C1 segment of cervical spinal cord (tissue), 14 donors: Measurements from ENCODE around the gene HYAL3.
A peak's percentile ranks its signal among the peaks of the same experiment; 100 is the strongest.
"Not testable (repeated sequence)": the region's sequence is repeated elsewhere in the genome, so short reads cannot be mapped to it uniquely, and the experiment has no call there.

ENCODE experiments used
- DNase-seq, 14 donors: peaks; one replicate each; lab custom pipeline; 2025; lab: John Stamatoyannopoulos, UW

HYAL3 gene

DNA sequence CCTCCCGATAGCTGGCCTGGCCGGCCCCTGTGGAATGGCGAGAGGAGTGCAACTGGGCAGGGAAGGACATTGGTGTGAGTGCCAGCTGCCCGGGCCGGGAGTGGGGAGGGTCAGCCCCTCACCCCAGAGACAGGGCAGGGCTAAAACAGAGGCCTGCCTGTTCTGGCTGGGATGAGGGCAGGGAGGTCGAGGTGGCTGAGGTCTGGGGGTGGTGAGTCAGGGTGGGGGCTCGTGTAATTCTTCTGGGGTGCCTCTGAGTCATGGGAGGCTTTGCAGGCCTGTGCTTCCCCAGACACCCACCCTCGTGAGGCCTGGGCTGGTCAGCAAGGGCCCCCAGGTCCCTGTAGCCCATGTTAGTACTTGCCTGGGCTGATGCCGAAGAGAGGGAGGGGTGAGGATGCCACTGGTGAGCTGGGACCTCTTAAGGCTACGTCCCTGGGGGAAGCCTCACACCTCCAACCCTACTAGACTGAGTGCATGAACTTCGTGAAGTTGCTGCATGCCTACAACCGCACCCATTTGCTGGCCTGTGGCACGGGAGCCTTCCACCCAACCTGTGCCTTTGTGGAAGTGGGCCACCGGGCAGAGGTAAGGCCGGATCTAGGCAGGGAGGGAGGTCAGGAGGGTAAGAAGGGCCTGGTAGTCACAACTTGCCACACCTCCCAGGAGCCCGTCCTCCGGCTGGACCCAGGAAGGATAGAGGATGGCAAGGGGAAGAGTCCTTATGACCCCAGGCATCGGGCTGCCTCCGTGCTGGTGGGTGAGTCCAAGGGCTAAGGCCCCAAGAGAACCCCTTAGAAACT lies 28.6 kb downstream of the HYAL3 start:
- peak in 4 of 14 donors; percentile 28 to 65 (median 48) for DNase-seq

DNA sequence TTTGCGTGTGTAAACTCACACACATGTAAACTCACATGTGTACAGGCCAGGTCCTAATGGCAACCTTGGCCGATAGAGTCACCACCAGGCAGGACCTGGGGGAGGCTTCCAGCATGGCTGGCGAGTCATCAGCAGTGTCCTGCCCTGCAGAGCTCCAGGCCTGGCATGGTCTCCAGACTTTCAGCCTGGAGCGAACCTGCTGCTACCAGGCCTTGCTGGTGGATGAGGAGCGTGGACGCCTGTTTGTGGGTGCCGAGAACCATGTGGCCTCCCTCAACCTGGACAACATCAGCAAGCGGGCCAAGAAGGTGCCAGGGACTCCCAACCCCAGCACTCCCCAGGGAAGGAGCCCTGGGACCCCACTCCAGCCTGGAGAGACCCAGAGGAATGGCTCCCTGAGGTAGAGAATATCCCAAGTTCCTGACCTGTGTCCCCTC lies 29.2 kb downstream of the HYAL3 start:
- peak in 1 of 14 donors; percentile 57 for DNase-seq

DNA sequence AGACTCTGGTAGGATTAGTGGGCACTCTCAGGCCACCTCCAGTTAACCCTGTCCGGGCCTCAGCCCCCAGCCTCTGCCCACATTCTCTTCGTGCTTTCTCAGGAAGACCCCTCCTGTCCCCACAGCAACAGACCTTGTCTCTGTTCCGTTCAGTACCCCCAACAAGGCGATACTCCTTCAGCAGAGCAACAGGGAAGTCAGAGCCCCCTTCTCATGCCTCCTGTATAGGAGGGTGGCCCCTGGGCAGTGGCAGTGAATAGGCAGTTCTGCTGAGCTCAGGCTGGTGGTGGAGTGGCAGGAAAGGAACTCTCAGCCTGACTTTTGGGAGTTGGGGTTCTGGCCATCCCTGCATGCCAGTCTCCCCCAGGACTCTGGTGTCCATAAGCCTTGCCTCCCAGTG lies 29.7 kb downstream of the HYAL3 start:
- DNase-seq, result peak in 1 of 14 donors; percentile 25

DNA sequence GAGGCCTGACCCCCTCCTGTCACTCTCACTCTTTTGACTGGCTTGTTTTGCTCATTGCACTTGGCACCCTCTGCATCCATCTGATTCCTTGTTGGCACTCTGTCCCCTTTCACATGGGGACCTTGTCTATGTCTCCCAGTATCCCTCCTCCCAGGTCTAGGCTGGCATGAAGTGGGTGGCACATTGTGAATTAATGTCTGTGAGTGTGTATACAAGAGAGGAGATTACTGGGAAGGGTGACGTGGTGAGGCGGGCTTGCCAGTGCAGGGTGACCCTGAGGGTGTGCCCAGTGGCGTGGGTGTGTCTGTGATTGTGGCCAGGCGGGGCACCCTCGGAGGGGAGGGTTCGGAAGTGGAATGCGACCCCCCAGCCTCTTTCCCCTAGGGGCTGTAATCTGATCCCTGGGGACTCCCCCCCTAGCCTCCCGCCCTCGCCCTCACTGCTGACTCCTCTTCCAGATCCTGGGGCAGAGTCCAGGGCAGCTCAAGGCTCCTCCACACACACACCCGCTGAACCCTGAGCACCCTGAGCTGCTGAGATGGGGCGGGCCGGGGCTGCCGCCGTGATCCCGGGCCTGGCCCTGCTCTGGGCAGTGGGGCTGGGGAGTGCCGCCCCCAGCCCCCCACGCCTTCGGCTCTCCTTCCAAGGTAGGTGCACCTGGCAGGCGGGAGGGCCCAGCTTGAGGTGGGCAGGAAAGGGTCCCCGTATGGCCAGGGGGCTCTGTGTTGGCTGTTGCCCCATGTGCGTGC lies 30.3 kb downstream of the HYAL3 start, which contains the start of gene SEMA3B:
SEMA3B (plus strand) TSS at position 445 of the 749 bp plus-strand sequence; CDS start at position 539, 94 bp downstream.
- DNase-seq, result peak in 9 of 14 donors; percentile 23 to 79 (median 51)

DNA sequence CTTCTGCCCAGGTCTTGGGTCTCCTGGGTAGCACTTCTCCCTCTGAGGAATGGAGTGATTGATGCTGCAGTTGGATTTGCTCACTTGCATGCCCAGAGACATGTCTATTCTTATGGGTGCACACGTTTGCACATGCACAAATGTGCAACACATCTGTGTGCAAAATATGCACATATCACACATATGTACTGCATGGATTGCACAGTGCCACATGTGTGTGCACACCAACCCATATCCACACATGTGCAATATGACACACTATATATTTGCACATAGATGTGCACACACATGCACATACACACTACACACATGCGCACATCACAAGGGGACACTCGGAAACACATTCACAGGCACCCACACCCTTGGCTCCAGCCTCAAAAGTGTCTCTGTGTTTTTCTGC lies 30.9 kb downstream of the HYAL3 start:
- peak in 2 of 14 donors; percentile 46 to 54 for DNase-seq

DNA sequence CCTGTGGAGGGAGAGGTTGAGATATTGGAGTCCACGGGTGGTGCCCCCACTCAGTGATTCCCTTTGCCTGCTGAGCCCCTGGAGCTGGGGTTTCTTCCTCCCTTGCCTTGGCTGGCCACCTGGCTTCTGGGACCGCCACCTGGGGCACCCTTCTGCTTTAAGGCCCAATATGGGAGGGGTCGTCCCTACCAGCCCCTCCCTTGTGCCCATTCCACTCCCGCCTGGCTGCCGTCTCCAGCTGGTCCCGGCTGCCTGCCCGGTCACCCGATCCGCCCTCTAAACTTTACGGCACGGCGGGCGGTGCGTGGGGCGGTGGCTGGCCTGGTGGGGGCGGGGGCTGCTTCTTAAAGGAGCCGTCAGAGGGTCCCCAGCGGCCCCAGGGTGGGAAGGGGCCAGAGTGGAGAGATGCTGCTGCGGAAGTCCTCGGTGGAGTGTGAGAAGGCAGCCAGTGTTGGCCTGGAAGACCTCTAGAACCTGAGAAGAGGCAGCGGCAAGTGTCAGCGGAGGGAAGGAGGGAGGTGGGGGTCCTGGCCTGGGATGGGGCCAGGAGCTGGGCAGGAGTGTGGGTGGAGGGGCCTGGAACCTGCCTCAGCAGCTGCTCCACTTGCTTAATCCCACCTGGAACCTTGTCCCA lies 31.8 kb downstream of the HYAL3 start:
- DNase-seq, result peak in 11 of 14 donors; percentile 26 to 81 (median 67)

DNA sequence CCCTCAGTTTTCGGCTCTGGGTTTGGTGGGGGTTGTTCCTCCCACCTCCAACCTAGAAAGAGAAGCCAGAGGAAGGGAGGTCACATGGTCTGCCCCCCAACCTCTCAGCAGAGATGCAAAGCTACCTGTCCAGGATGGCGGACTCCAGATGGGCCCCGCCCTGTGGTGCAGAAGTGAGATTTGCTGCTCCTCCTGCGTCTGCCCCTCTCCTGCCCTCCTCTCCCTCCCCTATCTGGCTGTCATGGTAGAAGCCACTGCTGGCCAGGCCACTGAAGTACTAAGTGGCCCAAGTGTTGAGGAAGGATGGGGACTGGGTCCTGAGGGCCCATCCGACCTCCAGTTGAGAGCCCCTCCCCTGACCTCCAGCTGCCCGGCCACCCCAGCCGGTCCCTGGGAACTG lies 32.4 kb downstream of the HYAL3 start:
- peak in 1 of 14 donors; percentile 53 for DNase-seq

DNA sequence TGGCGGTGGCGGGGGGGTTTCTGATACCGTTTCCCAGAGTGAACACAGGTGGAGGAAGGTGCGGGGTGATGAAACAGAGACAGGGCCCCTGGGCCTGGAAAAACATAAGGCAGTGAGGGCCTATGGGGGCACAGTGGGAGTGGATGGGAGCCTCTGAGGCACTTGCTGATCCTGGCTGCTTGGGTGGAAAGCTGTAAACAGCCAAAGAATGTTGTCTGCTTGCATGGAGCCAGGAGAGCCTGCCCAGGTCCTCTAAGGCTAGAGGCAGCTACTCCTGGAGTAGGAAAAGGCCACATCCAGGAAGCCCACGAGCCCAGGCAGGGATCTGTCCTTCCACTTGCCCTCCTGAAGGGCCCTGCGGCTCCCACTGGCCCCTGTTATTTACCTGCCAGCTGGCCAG lies 33.2 kb downstream of the HYAL3 start:
- DNase-seq, result peak in 1 of 14 donors; percentile 38

DNA sequence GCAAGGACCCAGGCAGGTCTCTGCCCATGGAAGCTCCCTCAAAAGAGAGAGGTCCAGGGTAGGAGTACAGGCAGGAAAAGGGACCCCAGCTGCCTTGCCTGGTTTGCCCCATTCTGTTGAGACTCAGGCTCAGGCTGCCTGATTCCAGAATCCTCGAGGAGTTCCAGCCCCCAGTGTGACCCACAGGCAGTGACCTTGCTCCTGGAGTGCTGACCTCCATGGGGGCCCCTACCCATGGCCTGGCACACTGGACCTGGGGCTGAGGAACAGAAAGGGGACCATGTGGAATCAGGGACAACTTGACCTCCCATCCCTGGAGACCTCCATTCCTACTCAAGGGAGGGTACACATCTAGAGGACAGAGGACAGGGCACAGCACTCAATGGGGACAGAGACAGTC lies 33.6 kb downstream of the HYAL3 start:
- peak in 1 of 14 donors; percentile 52 for DNase-seq

DNA sequence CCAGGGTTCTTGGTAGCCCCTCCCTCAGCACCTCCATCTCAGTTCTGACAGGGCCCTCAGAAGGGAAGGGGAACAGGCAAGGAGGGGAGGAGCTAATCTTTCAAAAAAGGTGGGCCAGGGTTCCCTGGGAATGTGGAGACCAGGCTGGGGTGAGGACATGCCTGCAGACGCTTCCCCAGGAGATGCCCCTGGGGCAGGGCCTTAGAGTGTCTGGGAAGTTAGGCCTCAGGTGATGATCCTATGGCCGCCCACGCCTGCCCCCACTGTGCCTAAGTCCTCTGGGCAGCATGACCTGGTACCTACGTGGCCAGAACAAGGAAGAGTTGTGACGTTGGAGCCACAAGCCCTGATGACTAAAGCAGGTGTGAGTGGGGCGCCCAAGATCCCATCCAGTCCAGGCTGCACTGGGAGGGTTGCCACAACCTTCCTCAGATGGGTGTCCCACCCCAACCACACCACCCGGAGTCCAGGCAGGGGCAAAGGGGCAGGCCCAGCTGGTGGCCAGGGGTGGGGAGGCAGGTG lies 34.2 kb downstream of the HYAL3 start:
- peak in 1 of 14 donors; percentile 65 for DNase-seq

DNA sequence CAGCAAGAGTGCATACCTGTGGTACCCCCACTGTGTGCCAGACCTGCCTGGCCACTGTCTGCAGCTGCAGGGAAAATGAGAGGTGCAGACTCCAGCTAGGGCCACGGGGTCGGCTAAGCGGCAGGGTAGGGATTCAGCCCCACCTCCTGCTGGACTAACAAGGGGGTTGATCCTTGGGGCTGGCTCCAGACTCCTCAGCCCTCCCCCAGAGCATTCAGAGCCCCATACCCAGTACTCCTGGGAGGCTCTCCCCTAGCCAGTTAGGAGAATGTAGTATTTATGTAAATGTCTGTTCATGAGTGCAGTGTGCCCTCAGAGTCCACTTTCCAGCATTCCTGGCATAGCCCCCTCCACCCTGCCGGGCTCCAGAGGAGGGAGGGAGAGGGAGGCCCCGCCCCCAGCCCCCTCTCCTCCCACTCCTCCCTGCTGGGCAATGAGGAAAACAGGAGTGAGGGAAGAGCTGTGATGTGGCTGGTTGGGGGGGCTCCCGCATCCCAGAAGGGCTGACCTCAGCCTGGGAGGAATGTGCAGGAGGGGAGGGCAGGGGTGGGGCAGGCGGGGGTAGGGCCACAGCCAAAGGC lies 34.7 kb downstream of the HYAL3 start:
- DNase-seq, result peak in 12 of 14 donors; percentile 16 to 93 (median 73)

DNA sequence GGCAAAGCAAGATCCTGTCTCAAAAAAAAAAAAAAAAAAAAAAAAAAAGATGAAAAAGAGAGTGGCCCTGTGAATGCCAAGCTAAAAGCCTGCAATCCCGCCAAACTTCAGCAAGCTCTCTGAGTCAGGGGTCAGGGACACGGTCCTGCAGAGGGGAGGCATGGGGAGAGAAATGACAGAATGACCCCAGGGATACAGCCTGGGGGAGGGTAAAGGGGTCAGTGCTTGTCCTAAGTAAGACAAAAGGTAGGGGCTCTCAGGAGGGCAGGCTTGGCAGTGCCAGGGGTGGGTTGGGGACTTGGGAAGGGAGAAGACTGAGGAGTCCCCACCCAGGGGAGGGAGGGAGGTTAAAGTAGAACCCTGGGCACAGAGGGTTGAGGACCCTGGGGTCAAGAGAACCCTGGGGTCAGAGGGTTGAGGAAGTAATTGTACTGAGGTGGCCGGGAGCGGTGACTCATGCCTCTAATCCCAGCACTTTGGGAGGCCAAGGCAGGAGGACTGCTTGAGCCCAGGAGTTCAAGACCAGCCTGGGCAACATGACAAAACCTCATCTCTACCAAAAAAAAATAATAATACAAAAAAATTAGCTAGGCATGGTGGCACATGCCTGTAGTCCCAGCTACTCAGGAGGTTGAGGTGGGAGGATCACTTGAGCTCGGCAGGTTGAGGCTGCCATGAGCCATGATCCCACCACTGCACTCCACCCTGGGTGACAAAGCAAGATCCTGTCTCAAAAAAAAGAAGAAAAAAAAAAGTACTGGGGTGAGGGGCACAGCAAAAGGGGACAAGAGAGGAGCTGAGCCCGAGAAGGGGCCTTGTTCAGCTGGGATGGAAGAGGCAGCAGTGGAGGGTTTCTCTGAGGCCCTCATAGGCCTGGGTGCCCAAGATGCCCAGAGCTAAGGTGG lies 35.5 kb downstream of the HYAL3 start:
- peak in 1 of 14 donors; percentile 51 for DNase-seq

DNA sequence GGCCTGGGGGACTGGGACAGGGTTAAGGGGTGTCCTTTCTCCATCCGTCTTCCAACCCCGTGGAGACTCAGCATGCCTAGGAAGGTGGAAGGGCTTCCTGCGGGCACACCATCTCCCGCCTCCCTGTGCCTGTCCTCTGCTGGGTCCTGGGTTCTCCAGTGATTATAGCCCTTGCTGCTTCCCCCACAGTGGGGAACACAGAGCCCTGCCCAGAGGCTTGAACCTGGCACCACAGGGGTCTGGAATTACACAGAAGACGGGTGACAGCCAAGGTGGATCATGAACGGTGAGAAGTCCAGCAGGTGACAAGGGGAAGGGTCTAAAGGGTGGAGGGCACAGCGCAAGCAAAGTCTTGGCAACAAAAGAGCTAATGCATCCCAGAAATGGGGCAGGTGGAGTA lies 36.4 kb downstream of the HYAL3 start:
- no peak for DNase-seq

DNA sequence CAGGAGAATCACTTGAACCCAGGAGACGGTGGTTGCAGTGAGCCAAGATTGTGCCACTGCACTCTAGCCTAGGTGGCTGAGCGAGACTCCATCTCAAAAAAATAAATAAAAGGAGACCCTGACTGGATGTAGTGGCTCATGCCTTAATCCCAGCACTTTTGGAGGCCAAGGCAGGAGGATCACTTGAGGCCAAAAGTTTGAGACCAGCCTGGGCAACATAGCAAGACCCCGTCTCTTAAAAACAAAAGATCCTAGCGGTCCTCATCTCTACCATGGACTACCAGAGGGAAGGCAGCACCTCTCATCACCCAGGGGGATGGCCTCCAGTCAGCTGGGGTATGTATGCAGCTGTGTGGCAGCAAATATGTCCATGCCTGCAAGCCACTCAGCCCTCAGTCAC lies 37.0 kb downstream of the HYAL3 start:
- DNase-seq, result not testable (repeated sequence)

DNA sequence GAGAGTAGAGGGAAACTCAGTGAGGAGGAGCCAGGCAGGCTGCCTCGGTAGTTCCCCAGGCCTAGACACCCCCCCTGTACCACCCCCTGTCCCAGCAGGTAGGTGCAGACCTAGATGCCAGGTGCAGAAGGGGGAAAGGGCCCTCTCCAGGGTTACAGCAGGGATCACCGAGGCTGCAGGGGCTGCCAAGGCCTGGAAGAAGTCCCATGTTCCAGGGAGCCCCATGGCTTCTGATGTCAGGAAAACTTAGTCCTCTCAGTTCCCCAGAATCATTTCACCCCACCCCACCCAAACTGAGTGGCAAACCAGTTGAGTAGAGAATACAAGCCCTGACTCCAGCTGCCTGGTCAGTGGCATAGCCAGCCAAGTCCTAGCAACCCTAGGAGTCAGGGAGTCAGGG lies 37.7 kb downstream of the HYAL3 start:
- peak in 2 of 14 donors; percentile 45 to 61 for DNase-seq

DNA sequence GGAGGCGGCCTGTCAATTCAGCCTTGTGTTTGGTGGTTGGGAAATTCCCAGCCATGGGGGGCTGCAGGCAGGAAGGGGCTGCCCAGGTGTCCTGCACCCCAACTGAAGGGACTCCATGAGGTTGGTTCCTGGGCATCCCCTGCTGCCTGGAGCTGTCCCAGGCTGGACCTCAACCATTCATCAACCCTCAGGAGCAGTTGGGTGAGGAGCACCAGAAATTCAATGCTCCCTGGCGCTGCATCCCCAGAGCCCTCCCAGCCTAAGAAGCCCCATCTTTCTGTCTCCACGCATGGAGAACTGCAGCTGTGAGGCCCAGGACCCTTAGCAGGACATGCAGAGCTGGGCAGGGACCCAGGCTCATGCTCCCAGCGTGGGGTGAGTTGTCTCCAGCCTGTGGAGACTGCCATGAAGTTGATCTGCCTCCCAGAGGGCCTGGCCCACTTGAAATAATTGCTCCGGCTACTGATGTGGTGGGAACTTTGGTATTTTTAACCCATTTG lies 38.2 kb downstream of the HYAL3 start:
- peak in 2 of 14 donors; percentile 66 to 71 for DNase-seq

DNA sequence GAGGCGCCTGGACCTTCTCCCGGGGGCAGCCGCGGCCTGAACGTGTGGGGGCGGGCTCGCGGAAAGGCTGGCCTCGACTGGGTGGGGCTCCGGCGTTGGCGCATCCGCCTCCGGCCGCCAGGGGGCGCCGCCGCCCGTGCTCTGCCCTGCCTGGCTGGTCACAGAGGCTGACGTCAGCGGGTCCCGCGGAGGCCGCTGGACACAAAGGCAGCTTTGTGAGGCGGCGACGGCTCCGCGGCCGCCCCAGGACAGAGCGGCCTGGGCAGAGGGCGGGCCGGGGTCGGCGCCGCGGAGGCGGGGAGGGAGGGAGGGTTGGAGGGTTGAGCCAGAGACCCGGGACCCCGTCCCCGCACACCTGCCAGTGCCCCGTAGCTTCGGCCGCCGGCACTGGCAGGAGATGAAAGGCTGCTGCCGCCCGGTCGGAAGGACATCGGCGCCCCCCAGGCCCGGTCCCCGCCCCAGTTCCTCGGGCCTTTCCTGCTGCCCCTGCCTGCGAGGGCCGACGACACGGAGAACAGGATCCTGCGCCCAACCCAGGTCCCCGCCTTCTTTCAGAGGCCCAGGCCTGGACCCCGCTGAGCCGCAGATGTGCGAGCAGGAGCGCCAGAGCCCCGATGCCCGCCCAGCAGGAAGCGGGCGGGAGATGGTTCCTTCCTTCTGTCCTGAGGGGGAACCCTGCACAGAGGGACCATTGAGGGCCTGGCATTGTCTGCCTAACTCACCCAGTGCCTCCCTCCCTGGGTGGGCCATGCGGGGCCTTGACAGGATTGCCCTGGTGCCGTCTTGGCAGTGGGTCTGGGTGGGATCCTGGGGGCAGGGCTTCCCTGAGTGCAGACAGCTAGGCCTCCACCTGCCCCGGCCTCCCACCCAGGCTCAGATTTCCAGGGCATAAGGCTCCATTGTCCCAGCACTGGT lies 38.9 kb downstream of the HYAL3 start:
- peak; percentile 27 to 98 (median 93) for DNase-seq

DNA sequence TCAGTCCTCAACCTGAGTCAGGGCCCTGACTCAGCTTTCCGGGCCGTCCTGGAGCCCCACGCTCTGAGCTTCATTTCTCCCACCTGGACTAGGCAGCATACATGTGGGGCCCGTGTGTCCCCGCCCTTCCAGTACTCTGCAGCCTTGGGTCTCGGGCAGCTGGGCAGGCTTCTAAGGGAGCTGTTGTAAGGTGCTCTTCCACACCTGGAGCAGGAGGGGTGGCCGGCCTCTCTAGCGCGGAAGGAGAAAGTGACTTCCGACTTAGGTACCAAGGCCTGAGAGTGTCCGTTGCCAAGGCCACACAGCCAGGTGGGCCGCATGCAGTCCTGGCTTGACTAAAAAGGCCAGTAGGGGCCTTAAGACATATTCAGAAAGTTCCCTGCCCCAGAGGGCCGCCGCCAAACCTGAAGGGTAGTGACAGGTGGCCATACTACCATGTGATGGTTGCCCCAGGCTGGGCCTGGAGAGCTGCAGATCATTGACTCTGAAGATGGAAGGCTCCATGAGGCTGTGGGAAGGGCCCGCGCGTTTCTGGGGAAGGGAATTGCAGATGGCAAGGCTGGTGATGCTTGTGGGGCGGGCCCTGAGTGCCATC lies 39.7 kb downstream of the HYAL3 start:
- no peak for DNase-seq

DNA sequence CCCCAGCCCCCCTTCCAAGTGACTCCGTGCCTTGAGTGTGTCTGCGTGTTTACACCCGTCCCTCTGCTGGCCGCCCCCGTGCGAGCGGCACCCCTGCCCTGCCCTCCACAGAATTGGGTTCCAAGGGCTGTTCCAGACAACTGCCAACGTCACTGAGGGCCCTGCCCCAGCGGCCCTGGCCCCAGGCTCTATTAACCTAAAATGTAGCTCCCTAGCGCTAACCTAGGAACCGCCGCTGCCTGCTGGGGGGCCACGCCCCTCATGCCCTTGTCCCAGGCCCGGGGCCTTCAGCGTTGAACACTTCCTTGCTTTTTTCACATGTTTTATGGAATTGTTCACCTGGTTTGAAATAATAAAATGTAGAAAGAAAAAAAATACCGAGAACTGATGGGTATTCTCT lies 40.2 kb downstream of the HYAL3 start:
- peak in 2 of 14 donors; percentile 20 to 37 for DNase-seq
